ENCODE results near the gene AFF1.

Gene AFF1

GRCh38 chr4:86961116-86961515 lies 26.3 kb downstream of the AFF1 start:
- no peak overlapping the region for H2AFZ ChIP-seq (ENCODE audit: low read depth, low read length, severe bottlenecking)
- H3K36me3 ChIP-seq (ENCODE audit: low read length), result no peaks in the 10 kb centered on the region
- H3K4me2 ChIP-seq (ENCODE audit: low read depth, low read length, poor library complexity, severe bottlenecking), result peak overlapping the region; percentile 56
- H3K9me2 ChIP-seq (replicated peaks; ENCODE audit: insufficient read depth, low read length), result no peaks in the 10 kb centered on the region
- H3K9me3 ChIP-seq (ENCODE audit: insufficient read depth, low read length), result no peaks in the 10 kb centered on the region
- H3K4me3 ChIP-seq (ENCODE audit: insufficient read depth, low read length, poor library complexity, severe bottlenecking), result no peak overlapping the region
- no peak overlapping the region for H3K9ac ChIP-seq (ENCODE audit: low read length)
- no peaks in the 10 kb centered on the region for H4K20me1 ChIP-seq (ENCODE audit: low read depth, low read length)
- no peaks in the 10 kb centered on the region for H3F3A ChIP-seq (ENCODE audit: insufficient read depth)
- no peak overlapping the region for H3K27ac ChIP-seq (ENCODE audit: low read depth, low read length)
- H3K27me3 ChIP-seq (ENCODE audit: low read length), result no peaks in the 10 kb centered on the region
- TF ChIP-seq EZH2phosphoT487 (conservative IDR thresholded peaks at IDR 0.05; ENCODE audit: low read length), result no peak
- TF ChIP-seq CTCF (IDR thresholded peaks at IDR 0.05; ENCODE audit: insufficient read depth, low read length, poor library complexity, severe bottlenecking), result no peak
- H3K79me2 ChIP-seq (ENCODE audit: insufficient read depth, low read length), result no peaks in the 10 kb centered on the region

GRCh38 chr4:86961605-86962295 lies 26.9 kb downstream of the AFF1 start:
- H3F3A ChIP-seq (ENCODE audit: insufficient read depth), result no peaks in the 10 kb centered on the region
- no peak overlapping the region for H3K4me3 ChIP-seq (ENCODE audit: insufficient read depth, low read length, poor library complexity, severe bottlenecking)
- H3K9ac ChIP-seq (ENCODE audit: low read length), result no peak overlapping the region
- H3K79me2 ChIP-seq (ENCODE audit: insufficient read depth, low read length), result no peaks in the 10 kb centered on the region
- no peaks in the 10 kb centered on the region for H3K9me3 ChIP-seq (ENCODE audit: insufficient read depth, low read length)
- H3K27ac ChIP-seq (ENCODE audit: low read depth, low read length), result no peak overlapping the region
- H4K20me1 ChIP-seq (ENCODE audit: low read depth, low read length), result no peaks in the 10 kb centered on the region
- H3K27me3 ChIP-seq (ENCODE audit: low read length), result no peaks in the 10 kb centered on the region
- peak overlapping the region; percentile 56 for H3K4me2 ChIP-seq (ENCODE audit: low read depth, low read length, poor library complexity, severe bottlenecking)
- H3K9me2 ChIP-seq (replicated peaks; ENCODE audit: insufficient read depth, low read length), result no peaks in the 10 kb centered on the region
- no peaks in the 10 kb centered on the region for H3K36me3 ChIP-seq (ENCODE audit: low read length)
- no peak overlapping the region for H2AFZ ChIP-seq (ENCODE audit: low read depth, low read length, severe bottlenecking)
- TF ChIP-seq EZH2phosphoT487 (conservative IDR thresholded peaks at IDR 0.05; ENCODE audit: low read length), result no peak
- no peak for TF ChIP-seq CTCF (IDR thresholded peaks at IDR 0.05; ENCODE audit: insufficient read depth, low read length, poor library complexity, severe bottlenecking)

- Histone ChIP-seq H3K4me2 (ENCODE audit: low read depth, low read length, poor library complexity, severe bottlenecking) (no peak overlapping the region), H3K79me2 (ENCODE audit: insufficient read depth, low read length) (no peaks in the 10 kb centered on the region), H3K27me3 (ENCODE audit: low read length) (no peaks in the 10 kb centered on the region), H3K9me3 (ENCODE audit: insufficient read depth, low read length) (no peaks in the 10 kb centered on the region), H2AFZ (ENCODE audit: low read depth, low read length, severe bottlenecking) (no peak overlapping the region), H3F3A (ENCODE audit: insufficient read depth) (no peaks in the 10 kb centered on the region), H3K36me3 (ENCODE audit: low read length) (no peaks in the 10 kb centered on the region), H3K4me3 (ENCODE audit: insufficient read depth, low read length, poor library complexity, severe bottlenecking) (no peak overlapping the region), H3K27ac (ENCODE audit: low read depth, low read length) (no peak overlapping the region), H4K20me1 (ENCODE audit: low read depth, low read length) (no peaks in the 10 kb centered on the region), H3K9me2 (replicated peaks; ENCODE audit: insufficient read depth, low read length) (no peaks in the 10 kb centered on the region), H3K9ac (ENCODE audit: low read length) (no peak overlapping the region)
- no peak for TF ChIP-seq CTCF (IDR thresholded peaks at IDR 0.05; ENCODE audit: insufficient read depth, low read length, poor library complexity, severe bottlenecking)
- no peak for TF ChIP-seq EZH2phosphoT487 (conservative IDR thresholded peaks at IDR 0.05; ENCODE audit: low read length)
Observed at GRCh38 chr4:86963697-86964096, 28.9 kb downstream of the AFF1 start.
